A549 (cell line): ENCODE measurements around the gene ABO.
"Not testable (repeated sequence)": the region's sequence is repeated elsewhere in the genome, so short reads cannot be mapped to it uniquely, and the experiment has no call there.

Experiments
- E2F6 ChIP-seq: IDR thresholded peaks from 2 replicates; pipeline ENCODE4 v1.6.1; 2012; ENCODE audit warnings: low read depth, borderline replicate concordance
- ELK1 ChIP-seq: fragments of 150-350 bp; IDR thresholded peaks from 2 replicates; pipeline ENCODE4 v1.6.1; 2014; ENCODE audit warnings: low read depth, mild to moderate bottlenecking, low read length
- POLR2A ChIP-seq: IDR thresholded peaks from 2 replicates; pipeline ENCODE4 v1.6.1; 2012; ENCODE audit warnings: mild to moderate bottlenecking, low read length
- USF2 ChIP-seq: fragments of 450-650 bp; IDR thresholded peaks from 2 replicates; pipeline ENCODE4 v1.6.1; 2014; ENCODE audit warnings: antibody characterized with exemption
- TF ChIP-seq, protein P1 (sequence below): fragments of >200 bp; sonication (Bioruptor Twin); formaldehyde crosslinking; IDR thresholded peaks from 3 replicates; pipeline ENCODE4 v1.5.1; 2016

GRCh38 chr9:133283255-133284032 lies 8.4 kb upstream of the ABO start:
- not testable (repeated sequence) for TF ChIP-seq E2F6, POLR2A, ELK1, USF2
- TF ChIP-seq, protein P1, sequence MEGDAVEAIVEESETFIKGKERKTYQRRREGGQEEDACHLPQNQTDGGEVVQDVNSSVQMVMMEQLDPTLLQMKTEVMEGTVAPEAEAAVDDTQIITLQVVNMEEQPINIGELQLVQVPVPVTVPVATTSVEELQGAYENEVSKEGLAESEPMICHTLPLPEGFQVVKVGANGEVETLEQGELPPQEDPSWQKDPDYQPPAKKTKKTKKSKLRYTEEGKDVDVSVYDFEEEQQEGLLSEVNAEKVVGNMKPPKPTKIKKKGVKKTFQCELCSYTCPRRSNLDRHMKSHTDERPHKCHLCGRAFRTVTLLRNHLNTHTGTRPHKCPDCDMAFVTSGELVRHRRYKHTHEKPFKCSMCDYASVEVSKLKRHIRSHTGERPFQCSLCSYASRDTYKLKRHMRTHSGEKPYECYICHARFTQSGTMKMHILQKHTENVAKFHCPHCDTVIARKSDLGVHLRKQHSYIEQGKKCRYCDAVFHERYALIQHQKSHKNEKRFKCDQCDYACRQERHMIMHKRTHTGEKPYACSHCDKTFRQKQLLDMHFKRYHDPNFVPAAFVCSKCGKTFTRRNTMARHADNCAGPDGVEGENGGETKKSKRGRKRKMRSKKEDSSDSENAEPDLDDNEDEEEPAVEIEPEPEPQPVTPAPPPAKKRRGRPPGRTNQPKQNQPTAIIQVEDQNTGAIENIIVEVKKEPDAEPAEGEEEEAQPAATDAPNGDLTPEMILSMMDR, result not testable (repeated sequence)
